H9 (cell line): ENCODE data around the gene RASA3. TPM values are rescaled to one million over a fixed set of nuclear protein-coding genes. Genes with fewer than 3 reads are reported as not detected.

Experiments
- DNase-seq: peaks from one replicate; pipeline ENCODE4 v3.0.0-alpha.2; 2017
- H2AFZ ChIP-seq: one replicate; pipeline ENCODE4 v1.6.1; 2013; ENCODE audit warnings: mild to moderate bottlenecking, low read length, control low read depth, moderate library complexity
- H2AK5ac ChIP-seq: 2 replicates; pipeline ENCODE4 v1.6.1; 2013; ENCODE audit warnings: low read length, control low read depth, mixed read lengths; ENCODE audit not compliant: insufficient read length
- H2BK120ac ChIP-seq: one replicate; pipeline ENCODE4 v1.6.1; 2013; ENCODE audit warnings: low read depth, mild to moderate bottlenecking, low read length, control low read depth, inconsistent platforms; ENCODE audit not compliant: poor library complexity, severe bottlenecking
- H2BK12ac ChIP-seq: 2 replicates; pipeline ENCODE4 v1.6.1; 2013; ENCODE audit warnings: low read length, control low read depth, mixed read lengths, low read depth; ENCODE audit not compliant: insufficient read length
- H2BK15ac ChIP-seq: 2 replicates; pipeline ENCODE4 v1.6.1; 2013; ENCODE audit warnings: low read depth, low read length, control low read depth
- H2BK20ac ChIP-seq: one replicate; pipeline ENCODE4 v1.6.1; 2013; ENCODE audit warnings: low read depth, mild to moderate bottlenecking, low read length, control low read depth, inconsistent platforms; ENCODE audit not compliant: poor library complexity, severe bottlenecking
- H2BK5ac ChIP-seq: 2 replicates; pipeline ENCODE4 v1.6.1; 2013; ENCODE audit warnings: low read length, control low read depth, mixed read lengths; ENCODE audit not compliant: insufficient read length
- H3K14ac ChIP-seq: 2 replicates; pipeline ENCODE4 v1.6.1; 2013; ENCODE audit warnings: low read length, control low read depth; ENCODE audit not compliant: insufficient read depth
- H3K18ac ChIP-seq: 2 replicates; pipeline ENCODE4 v1.6.1; 2013; ENCODE audit warnings: low read depth, mild to moderate bottlenecking, mixed read lengths, low read length, control low read depth; ENCODE audit not compliant: insufficient read length
- H3K23ac ChIP-seq: 2 replicates; pipeline ENCODE4 v1.6.1; 2013; ENCODE audit warnings: low read length, control low read depth, mixed read lengths, low read depth; ENCODE audit not compliant: insufficient read length
- H3K23me2 ChIP-seq: 2 replicates; pipeline ENCODE4 v1.6.1; 2013; ENCODE audit warnings: low read depth, mild to moderate bottlenecking, mixed read lengths, low read length, control low read depth; ENCODE audit not compliant: insufficient read length, poor library complexity, severe bottlenecking
- H3K27ac ChIP-seq: 2 replicates; pipeline ENCODE4 v1.5.1; 2013; ENCODE audit warnings: low read length, control low read depth, mixed read lengths, low read depth; ENCODE audit not compliant: insufficient read length
- H3K27me3 ChIP-seq: 2 replicates; pipeline ENCODE4 v1.6.1; 2013; ENCODE audit warnings: low read length, control low read depth, inconsistent platforms; ENCODE audit not compliant: insufficient read depth
- H3K4ac ChIP-seq: 2 replicates; pipeline ENCODE4 v1.6.1; 2013; ENCODE audit warnings: low read depth, mild to moderate bottlenecking, control low read depth, inconsistent platforms, low read length, moderate library complexity
- H3K4me1 ChIP-seq: 2 replicates; pipeline ENCODE4 v1.6.1; 2013; ENCODE audit warnings: low read length, control low read depth, inconsistent platforms; ENCODE audit not compliant: insufficient read depth
- H3K4me2 ChIP-seq: 2 replicates; pipeline ENCODE4 v1.6.1; 2013; ENCODE audit warnings: low read length, control low read depth, mixed read lengths; ENCODE audit not compliant: insufficient read length, insufficient read depth
- H3K56ac ChIP-seq: 2 replicates; pipeline ENCODE4 v1.6.1; 2013; ENCODE audit warnings: low read depth, mild to moderate bottlenecking, mixed read lengths, low read length, control low read depth; ENCODE audit not compliant: insufficient read length
- H3K79me1 ChIP-seq: 2 replicates; pipeline ENCODE4 v1.6.1; 2013; ENCODE audit warnings: low read depth, mild to moderate bottlenecking, moderate library complexity, low read length, control low read depth, inconsistent platforms; ENCODE audit not compliant: insufficient read depth, poor library complexity, severe bottlenecking
- H3K79me2 ChIP-seq: 2 replicates; pipeline ENCODE4 v1.6.1; 2013; ENCODE audit warnings: low read length, control low read depth, inconsistent platforms; ENCODE audit not compliant: insufficient read depth
- H3K9ac ChIP-seq: 2 replicates; pipeline ENCODE4 v1.6.1; 2013; ENCODE audit warnings: low read length, control low read depth, mixed read lengths; ENCODE audit not compliant: insufficient read length; ENCODE audit errors: extremely low read depth
- H3K9me3 ChIP-seq: one replicate; pipeline ENCODE4 v1.6.1; 2013; ENCODE audit warnings: low read depth, low read length, inconsistent platforms; ENCODE audit not compliant: control insufficient read depth
- H3T11ph ChIP-seq: one replicate; pipeline ENCODE4 v1.6.1; 2013; ENCODE audit warnings: mild to moderate bottlenecking, low read length, control low read depth, inconsistent platforms
- H4K20me1 ChIP-seq: one replicate; pipeline ENCODE4 v1.6.1; 2013; ENCODE audit not compliant: control insufficient read depth, insufficient read length, insufficient read depth
- H4K5ac ChIP-seq: 2 replicates; pipeline ENCODE4 v1.6.1; 2013; ENCODE audit warnings: low read depth, mild to moderate bottlenecking, mixed read lengths, low read length, control low read depth; ENCODE audit not compliant: insufficient read length
- H4K8ac ChIP-seq: replicated peaks from 2 replicates; pipeline ENCODE4 v1.6.1; 2013; ENCODE audit warnings: low read length, control low read depth, mixed read lengths, low read depth; ENCODE audit not compliant: insufficient read length
- H4K91ac ChIP-seq: 2 replicates; pipeline ENCODE4 v1.6.1; 2013; ENCODE audit warnings: low read depth, mild to moderate bottlenecking, moderate library complexity, mixed read lengths, low read length, control low read depth; ENCODE audit not compliant: insufficient read length
- H3K27ac Mint-ChIP-seq, 3 experiments: 2 replicates in 2 of 3; 3 replicates in 1 of 3; pipeline ENCODE4 v1.8.0; 2020 to 2021; ENCODE audit warnings: mixed read lengths in 3 of 3, mild to moderate bottlenecking in 1 of 3, moderate library complexity in 1 of 3
- H3K27me3 Mint-ChIP-seq: 2 replicates; pipeline ENCODE4 v1.8.0; 2021; ENCODE audit warnings: low read depth, mild to moderate bottlenecking, moderate library complexity, mixed read lengths
- H3K36me3 Mint-ChIP-seq, 3 experiments: 2 replicates in 2 of 3; 3 replicates in 1 of 3; pipeline ENCODE4 v1.8.0; 2020 to 2021; ENCODE audit warnings: low read depth in 3 of 3, mixed read lengths in 3 of 3; ENCODE audit not compliant: insufficient read depth in 1 of 3
- H3K4me1 Mint-ChIP-seq, 2 experiments: 2 replicates each; pipeline ENCODE4 v1.8.0; 2020; ENCODE audit warnings: mixed read lengths in 2 of 2
- H3K4me3 Mint-ChIP-seq, 2 experiments: 2 replicates in 1 of 2; 3 replicates in 1 of 2; pipeline ENCODE4 v1.8.0; 2020 to 2021; ENCODE audit warnings: mild to moderate bottlenecking in 2 of 2, mixed read lengths in 2 of 2, moderate library complexity in 1 of 2
- H3K9me3 Mint-ChIP-seq, 2 experiments: 2 replicates in 1 of 2; 3 replicates in 1 of 2; pipeline ENCODE4 v1.8.0; 2020; ENCODE audit warnings: mild to moderate bottlenecking in 2 of 2, mixed read lengths in 2 of 2, moderate library complexity in 1 of 2
- WGBS: extraction: QIAGEN DNeasy Blood & Tissue Kit; methylation state at CpG from one replicate; pipeline ENCODE4 v1.1.7; 2013; ENCODE audit warnings: missing lambda C conversion rate, low lambda C conversion rate, mixed read lengths; ENCODE audit not compliant: insufficient read length; ENCODE audit errors: extremely low coverage; 5-methylcytosine and 5-hydroxymethylcytosine counted together
- total RNA-seq: library from RNA; stranded (reverse); gene quantifications from 2 replicates; pipeline ENCODE4 v1.2.1, GENCODE V29; 2021
- TF ChIP-seq, protein P1 (sequence below): fragments of 200-600 bp; sonication (generic); conservative IDR thresholded peaks from 3 replicates; pipeline ENCODE4 v1.8.0; 2021; ENCODE audit warnings: antibody characterized with exemption, mild to moderate bottlenecking

The RASA3 gene
- total RNA-seq, 1 experiment from 2014 or later, result 12.3 TPM

GRCh38 chr13:113946409-113947181 is 185.8 kb downstream of the RASA3 start:
- H3K27ac Mint-ChIP-seq, result peak overlapping the region in 1 of 3 experiments; percentile 44; a peak in 2 of 7 replicates
- Histone ChIP-seq H2AFZ (no peak overlapping the region), H2BK20ac (no peak overlapping the region), H2BK120ac (no peak overlapping the region), H3K4me2 (no peak overlapping the region), H4K20me1 (no peaks in the 10 kb centered on the region), H3K9me3 (no peaks in the 10 kb centered on the region), H4K5ac (no peak overlapping the region), H2AK5ac (no peak overlapping the region), H2BK5ac (no peak overlapping the region), H3K23ac (no peak overlapping the region), H2BK12ac (no peak overlapping the region), H3K4me1 (no peaks in the 10 kb centered on the region), H3K4ac (no peak overlapping the region), H3K9ac (no peak overlapping the region), H3K56ac (no peak overlapping the region), H3K14ac (no peak overlapping the region), H4K8ac (no peak overlapping the region), H2BK15ac (no peak overlapping the region), H3K23me2 (no peaks in the 10 kb centered on the region), H3T11ph (no peak overlapping the region), H3K18ac (no peak overlapping the region), H4K91ac (no peak overlapping the region), H3K79me1 (no peaks in the 10 kb centered on the region), H3K27me3 (no peaks in the 10 kb centered on the region), H3K27ac (no peak overlapping the region), H3K79me2 (no peaks in the 10 kb centered on the region)
- WGBS, result no CpG with 5 or more reads among the region's 26 CpGs
- DNase-seq, result no peak
- H3K4me1 Mint-ChIP-seq, result peaks cover 0 to 1% of the 10 kb centered on the region in 2 experiments; a peak in 2 of 4 replicates
- TF ChIP-seq, protein P1, sequence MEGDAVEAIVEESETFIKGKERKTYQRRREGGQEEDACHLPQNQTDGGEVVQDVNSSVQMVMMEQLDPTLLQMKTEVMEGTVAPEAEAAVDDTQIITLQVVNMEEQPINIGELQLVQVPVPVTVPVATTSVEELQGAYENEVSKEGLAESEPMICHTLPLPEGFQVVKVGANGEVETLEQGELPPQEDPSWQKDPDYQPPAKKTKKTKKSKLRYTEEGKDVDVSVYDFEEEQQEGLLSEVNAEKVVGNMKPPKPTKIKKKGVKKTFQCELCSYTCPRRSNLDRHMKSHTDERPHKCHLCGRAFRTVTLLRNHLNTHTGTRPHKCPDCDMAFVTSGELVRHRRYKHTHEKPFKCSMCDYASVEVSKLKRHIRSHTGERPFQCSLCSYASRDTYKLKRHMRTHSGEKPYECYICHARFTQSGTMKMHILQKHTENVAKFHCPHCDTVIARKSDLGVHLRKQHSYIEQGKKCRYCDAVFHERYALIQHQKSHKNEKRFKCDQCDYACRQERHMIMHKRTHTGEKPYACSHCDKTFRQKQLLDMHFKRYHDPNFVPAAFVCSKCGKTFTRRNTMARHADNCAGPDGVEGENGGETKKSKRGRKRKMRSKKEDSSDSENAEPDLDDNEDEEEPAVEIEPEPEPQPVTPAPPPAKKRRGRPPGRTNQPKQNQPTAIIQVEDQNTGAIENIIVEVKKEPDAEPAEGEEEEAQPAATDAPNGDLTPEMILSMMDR, result no peak
- H3K4me3 Mint-ChIP-seq, result no peak overlapping the region
- no peaks in the 10 kb centered on the region for H3K9me3 Mint-ChIP-seq
- H3K27me3 Mint-ChIP-seq, result no peaks in the 10 kb centered on the region; the same call in 1 of the 2 replicates
- H3K36me3 Mint-ChIP-seq, result no peaks in the 10 kb centered on the region
